HEK293T (cell line): ENCODE results near the gene THSD7A.

Experiments used
- CTBP1 ChIP-seq: fragments of 450-650 bp; IDR thresholded peaks from 2 replicates; pipeline ENCODE4 v1.6.1; 2016; ENCODE audit warnings: borderline replicate concordance
- FOXM1 ChIP-seq: fragments of 450-650 bp; IDR thresholded peaks from 2 replicates; pipeline ENCODE4 v1.6.1; 2017; ENCODE audit warnings: mild to moderate bottlenecking, borderline replicate concordance
- SP1 ChIP-seq: fragments of 450-650 bp; IDR thresholded peaks from 2 replicates; pipeline ENCODE4 v1.6.1; 2017
- SUZ12 ChIP-seq: fragments of 450-650 bp; IDR thresholded peaks from 2 replicates; pipeline ENCODE4 v1.6.1; 2016; ENCODE audit warnings: mild to moderate bottlenecking

DNA sequence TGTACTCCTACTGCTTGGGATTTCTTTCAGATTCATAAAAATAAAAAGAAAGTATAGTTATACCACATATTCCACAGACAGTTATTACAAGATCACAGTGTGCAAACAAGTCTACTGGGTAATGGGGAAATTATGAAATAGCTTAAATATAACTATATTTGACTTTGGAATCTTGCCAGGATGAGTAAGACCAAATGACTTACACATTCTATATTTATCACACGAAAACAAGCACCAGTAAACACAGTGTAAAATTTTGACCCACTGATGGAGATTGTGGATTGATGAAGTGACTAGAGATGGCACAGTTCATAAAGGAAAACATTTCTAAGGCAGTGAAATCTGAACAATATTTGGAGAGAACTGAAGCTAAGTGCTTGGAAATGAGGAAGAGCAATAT lies 339.7 kb downstream of the THSD7A start:
- TF ChIP-seq SP1 (no peak), FOXM1 (no peak), SUZ12 (no peak), CTBP1 (no peak)
